Ammon's horn (tissue), 1 donor: ENCODE measurements around the gene KLHL34.

Source experiments
- DNase-seq: peaks from one replicate; pipeline ENCODE4 v3.0.0-alpha.2; 2016; ENCODE audit warnings: low spot score

The KLHL34 gene, protein sequence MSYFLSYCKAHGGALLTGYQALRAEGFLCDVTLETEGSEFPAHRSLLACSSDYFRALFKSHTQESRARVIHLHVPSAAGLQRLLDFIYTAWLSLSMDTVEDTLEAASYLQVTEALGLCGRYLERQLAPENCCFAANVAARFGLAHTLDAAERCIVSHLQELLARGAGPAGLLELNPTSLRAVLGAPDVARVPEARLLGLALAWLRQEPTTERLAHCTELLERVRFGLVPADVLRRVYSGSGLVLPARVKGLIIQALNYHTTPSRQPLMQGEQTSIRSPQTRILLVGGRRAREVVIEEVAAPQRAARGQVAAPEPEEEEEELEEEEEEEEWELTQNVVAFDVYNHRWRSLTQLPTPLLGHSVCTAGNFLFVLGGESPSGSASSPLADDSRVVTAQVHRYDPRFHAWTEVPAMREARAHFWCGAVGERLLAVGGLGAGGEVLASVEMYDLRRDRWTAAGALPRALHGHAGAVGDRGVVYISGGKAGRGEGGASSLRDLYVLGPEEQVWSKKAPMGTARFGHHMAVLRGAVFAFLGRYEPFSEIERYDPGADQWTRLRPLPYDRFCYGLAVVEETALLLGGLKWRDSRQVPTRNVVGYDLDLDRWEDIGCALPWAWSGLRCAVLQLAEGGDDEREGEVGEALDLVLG

DNA sequence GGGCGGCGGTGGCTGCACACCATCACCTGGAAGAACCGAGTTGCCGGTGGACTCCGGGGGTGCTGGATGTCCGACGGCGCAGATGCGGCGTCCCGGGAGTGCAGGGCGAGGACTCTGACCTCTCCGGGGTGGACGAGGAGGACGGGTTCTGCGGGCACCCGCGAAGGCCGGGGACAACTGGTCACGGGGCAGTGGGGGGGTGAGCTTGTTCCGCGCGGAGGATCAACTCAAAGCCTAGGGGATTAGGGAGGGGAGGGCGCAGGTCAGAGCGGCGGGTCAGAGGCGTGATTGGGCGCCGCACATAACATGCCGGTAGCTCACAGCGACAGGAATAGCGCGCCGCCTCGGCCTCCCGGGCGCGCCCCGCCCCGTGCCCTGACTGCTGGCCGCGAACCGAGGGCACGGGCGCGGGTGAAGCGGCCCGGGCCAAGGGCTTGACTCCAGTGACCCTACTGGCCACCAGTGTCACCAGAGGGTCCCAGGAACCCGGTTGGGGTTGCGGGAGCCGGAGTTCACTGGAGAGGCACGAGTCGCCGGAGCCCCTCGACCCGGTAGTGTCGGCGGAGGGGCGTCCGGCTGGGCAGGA lies at the start of gene KLHL34:
KLHL34 (minus strand) TSS at position 179 of the 586 bp plus-strand sequence. CDS start 542 bp downstream, outside the sequence.
- no peak for DNase-seq

DNA sequence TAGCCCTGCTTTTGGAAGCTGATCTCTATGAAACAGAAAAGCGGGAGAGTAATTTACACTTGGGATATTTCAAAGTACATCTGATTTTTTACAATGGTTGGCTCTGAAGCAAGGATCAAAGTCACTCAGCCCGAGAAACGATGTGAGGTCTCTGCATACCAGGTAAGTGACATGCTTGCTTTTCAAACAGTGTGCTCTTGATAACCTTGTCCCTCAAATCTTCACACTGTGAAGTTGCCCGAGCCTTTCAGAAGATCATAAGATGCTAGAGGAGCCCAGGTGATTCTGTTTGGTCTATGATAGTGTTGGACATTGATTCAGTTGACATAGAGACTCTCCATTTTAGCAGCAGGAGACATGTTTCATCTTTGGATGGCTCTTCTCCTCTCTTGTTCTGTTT lies 47.1 kb upstream of the KLHL34 start:
- no peak for DNase-seq

DNA sequence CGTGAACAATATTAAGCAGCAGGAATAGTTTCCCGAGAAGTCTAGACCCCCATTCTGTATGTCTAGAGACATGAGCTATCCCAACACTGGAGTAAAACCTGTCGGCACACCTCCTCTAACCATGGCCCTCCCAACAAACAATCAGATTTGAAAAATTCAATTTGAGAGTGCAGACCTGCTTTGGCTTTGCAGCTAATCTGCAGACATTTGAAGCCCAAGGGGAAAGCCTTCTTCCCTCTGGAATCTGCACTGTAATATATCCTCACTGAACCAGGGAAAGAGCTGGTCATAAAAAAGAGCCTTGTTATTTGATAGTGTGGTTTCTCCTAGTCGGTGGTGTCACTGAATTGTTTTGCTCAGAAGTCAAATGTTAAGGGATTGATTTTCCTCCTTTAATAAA lies 44.6 kb upstream of the KLHL34 start:
- no peak for DNase-seq

DNA sequence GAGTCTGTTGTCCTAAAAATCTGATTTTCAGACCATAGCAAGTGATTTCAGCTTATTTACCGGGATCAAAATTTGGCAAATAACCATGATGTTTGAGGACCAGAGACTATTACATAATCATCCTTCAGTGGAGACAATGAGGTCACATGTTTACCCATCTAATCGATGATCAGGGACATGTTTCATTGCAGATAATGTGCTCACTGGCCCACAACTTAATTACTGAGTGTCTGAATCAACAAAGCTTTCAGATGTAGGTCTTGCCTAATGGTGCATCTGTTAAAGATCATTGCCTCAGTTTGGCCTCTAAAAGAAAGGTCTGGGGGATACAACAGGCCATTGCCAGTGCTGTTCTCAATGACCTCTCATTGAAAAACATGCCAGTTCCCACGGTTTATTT lies 42.8 kb upstream of the KLHL34 start:
- DNase-seq, result no peak

DNA sequence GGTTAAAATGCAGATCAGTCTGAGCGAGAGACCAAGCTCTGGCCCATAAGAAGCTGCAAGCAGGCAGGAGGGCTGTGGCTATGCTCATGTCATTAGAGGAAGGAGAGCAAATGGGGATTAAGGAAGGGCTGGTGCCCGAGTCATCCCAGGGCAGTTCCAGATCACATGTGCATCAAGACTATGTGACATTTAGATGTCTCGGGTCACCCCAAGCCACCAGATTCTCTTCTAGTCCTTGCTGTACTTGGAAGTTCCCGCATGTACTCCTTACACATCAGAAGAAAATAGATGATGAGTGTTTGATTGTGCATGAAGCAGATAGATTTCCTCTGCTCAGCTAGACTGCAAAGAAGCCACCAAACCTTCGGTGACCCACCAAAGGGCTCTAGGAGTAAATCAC lies 42.1 kb upstream of the KLHL34 start:
- DNase-seq, result no peak

DNA sequence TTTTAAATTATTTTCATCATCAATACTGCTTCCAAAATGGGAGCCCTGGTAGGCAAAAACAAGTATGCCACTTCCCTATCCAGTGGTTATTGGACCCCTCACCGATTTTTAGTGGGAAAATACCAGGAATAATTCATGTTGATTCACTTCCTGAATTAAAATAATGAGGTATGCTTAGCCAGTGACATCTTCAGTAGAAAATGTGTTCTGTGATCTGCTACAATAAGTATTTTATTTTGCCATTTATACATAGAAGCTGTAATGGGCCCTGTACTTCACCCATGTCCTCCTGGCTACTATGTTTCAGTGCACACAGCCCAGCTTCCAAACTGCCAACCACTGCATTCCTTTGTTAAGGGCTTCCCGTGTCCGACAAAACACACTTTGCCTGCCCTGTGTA lies 41.0 kb upstream of the KLHL34 start:
- no peak for DNase-seq

DNA sequence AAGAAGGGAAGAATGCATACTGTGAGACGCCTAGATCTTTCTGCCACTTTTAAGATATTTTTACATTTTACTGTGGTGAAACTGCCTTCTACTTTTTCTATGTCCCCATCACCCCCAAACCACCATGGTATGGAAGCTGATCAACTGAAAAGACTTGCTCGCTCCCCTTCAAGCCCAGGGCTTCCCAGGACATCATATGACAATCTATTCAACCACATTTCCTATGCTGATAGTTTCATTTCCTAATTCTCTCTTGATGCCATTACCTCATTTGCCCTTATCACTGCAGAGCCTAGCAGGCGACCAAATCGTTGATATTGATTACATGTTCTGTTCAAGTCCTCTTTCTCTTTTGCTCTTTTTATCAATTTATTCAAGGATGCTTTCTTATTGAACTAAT lies 40.1 kb upstream of the KLHL34 start:
- peak; percentile 6 for DNase-seq

DNA sequence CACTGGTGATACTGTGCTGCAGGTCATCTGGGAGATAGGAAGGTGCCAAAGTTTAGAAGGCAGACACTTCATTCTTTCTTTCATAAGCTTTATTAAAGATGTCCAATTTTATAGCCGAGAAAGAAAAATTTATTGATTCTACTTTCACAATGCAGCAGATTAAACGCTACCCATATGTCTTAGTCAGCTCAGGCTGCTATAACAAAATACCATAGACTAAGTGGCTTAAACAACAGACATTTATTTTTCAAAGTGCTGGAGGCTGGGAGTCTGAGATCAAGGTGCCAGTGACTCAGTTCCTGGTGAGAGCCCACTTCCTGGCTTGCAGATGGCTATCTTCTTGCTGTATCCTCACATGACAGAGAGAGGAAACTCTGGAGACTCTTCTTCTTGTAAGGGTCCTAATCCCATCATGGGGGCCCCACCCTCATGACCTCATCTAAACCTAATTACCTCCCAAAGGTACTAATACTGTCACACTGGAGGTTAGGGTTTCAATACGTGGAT lies 33.4 kb upstream of the KLHL34 start:
- no peak for DNase-seq

DNA sequence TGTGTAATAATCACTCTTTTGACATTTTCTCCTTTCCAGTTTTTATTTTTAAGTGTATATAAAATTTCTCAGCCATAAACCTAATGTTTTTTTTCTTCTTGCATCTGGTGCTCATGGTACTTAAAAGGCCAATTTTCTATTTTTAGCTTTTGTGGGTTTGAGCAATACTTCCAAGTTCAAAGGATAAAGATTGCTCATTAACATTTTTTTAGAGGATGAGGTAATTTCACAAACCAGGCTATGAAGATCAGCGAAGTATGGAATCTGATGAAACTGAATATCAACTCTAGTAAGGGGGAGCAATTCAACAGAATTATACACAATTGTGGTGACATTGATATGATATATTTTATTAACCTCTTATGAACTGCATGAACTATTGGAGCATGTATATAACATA lies 25.8 kb upstream of the KLHL34 start:
- DNase-seq, result no peak

DNA sequence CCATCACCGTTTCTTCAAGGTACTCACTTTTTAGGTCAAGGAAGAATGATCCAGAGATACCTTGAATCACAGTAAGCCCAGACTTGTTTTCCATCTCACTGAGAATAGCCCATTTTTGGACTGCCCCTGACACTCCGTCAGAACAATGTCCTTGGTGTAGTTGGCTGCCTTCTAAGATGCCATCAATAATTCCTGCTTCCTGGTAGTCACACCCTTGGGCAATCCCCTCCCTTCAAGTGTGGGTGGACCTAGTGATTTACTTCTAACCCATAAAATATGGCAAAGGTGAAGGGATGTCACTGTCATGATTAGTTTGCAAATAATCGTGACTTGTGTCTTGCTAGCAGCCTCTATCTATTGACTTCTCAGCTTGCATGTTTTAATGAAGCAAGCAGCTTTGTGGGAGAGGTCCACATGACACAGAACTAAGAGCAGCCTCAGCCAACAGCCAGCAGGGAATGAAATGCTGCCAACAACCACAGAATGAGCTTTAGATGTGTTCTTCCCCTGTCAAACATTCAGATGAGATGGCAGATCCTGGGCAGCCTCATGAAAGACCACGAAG lies 20.0 kb upstream of the KLHL34 start:
- no peak for DNase-seq

DNA sequence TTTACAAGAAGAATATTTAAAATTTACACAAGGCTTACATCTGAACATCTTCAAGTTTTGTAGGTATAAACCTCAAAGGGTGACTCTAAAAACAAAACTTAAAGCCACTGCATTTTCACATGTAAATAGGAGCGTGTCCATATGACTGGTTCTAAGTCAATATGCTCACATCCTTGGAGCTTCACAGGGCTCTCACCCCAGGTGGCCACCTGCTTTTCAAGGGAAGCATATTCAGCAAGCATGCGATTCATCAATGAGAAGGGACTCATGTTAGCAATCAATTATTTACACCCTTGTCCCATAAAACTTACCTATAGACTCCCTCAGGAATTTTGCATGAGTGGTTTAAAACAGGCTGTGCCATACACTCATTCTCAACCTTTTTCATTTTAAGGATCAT lies 17.8 kb upstream of the KLHL34 start:
- DNase-seq, result no peak

DNA sequence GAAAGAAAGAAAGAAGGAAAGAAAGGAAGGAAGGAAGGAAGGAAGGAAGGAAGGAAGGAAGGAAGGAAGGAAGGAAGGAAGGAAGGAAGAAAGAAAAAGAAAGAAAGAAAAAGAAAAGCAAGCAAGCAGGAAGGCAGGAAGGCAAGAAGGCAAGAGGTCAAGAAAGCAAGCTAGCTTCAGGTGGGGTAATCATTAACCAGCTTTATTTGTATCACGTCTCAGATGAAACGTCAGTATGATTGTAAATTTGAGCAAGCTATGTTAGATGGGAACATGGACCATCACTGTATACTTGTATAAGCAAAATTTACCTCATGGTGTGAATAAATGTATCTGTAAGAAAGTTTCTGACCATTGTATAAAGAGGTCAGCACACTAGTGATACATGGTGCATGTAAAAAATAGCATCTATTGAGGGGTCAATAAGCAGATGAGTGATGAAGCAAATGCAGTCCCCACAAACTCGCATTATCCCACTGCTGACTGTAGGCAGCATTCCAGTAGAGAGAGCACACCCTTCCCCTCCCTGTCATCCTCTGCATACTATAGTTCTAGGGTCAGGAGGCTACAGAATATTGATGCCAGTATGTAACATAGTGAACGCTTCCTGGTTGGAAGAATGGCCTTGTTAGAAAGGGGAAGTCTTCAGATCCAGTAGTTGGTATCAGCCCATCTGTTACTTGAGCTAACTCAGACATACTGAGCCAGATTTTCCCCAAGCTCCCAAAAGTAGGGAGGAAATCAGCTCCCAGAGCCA lies 16.5 kb upstream of the KLHL34 start:
- DNase-seq, result no peak

DNA sequence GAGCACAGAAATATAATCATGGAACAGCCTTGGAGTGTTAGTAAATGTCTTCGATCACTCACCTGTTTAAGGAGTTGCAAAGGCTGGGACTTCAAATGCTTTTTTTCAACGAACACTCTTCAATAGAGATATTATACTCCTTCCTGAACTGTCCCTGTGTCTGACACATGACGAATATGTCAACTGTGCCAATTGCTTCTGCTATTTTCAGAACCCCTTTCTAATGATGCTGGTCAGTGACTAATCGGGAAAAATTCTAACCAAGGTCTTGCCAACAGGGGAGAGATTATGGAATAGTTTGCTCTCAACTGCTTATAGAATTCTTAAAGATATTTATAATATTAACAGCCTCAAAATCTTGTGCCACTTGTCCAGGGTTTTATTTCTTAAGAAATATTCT lies 8.5 kb upstream of the KLHL34 start:
- no peak for DNase-seq

DNA sequence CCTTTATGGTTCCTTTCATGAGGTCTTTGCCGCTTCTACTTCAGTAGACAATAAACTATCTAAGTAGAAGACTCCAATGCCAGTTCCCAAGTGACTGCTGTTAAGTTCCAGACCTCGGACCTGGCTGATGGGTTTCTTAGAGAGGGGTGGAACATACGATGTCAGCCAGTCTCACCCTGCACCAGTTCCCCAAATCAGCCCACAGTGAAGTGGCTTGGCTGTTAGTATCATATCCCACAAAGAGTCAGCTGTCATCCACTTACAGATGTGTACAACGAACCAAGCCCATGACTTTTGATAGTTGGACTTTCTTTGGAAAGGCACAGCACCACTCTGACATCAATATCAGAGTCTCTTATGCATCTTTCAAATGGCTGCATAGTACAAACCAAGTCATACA lies 8.1 kb upstream of the KLHL34 start:
- DNase-seq, result no peak

DNA sequence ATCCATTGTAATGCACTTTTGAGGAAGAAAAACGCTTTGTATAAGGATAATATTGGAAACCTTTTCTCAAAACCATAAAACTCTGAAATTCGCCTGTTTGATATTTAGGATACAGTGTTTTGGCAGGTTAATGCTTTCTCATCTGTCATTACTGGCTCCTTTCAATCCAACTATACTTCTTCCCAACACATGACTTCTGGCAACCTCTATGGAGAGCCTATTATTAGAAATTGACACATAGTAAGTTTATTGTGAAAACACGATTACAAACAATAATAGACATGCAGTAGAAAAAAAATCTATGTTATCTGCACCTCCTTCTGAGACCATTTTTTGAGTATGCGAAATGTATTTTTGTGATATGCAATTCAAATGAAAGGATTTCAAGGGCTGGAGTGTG lies 4.6 kb upstream of the KLHL34 start:
- DNase-seq, result no peak

DNA sequence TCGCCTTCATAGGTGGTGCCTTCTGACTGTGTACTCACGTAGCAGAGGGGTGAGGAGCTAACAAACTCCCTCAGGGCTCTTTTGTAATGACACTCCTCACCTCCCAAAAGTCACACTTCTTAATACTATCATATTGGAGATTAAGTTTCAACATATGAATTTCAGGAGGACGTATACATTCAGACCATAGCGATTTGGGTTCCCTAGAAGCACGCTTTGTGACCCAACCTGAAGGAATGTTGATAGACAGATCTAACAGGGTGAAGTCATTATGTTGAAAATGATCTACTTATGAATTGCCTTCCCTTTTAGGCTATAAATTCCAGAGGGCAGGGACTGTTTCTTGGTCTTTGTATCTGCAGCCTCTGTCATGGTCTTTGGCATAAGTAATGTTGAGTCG lies 3.2 kb upstream of the KLHL34 start:
- DNase-seq, result no peak

DNA sequence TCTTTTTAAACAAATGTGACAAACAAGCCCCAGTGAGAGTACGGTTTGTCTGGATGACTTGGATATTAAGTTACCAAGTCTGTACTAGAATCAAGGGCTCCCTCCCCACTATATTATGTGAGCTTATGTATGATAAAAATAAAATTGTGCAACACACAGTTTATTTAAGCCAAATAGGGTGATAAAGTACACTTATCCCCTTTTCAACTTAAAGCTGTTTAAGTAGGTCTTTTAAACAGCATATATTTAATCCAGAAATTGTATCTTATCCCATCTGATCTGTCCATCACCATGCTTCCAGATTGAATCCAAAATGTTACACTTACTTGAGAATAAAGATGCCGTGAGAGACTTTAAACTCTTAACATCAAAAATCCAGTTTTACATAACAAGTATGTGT lies 2.0 kb upstream of the KLHL34 start:
- no peak for DNase-seq

DNA sequence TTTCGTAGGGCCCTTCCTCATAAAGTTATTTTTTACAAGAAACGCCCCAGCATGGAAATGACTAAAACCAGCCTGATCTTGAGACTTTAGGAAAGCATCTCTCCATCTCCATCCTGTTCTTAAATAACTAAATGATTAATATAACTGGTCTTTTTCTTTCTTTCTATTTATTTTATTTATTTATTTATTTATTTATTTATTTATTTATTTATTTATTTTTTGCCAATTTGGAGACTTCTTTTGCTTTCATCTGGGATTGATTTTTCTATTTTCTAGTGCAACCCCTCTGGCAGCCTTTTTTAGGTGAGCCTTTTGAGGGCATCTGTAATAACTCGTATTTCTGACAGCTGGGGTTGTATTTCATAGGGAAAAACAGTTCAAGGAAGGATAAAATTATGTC lies 1.2 kb upstream of the KLHL34 start:
- DNase-seq, result no peak

DNA sequence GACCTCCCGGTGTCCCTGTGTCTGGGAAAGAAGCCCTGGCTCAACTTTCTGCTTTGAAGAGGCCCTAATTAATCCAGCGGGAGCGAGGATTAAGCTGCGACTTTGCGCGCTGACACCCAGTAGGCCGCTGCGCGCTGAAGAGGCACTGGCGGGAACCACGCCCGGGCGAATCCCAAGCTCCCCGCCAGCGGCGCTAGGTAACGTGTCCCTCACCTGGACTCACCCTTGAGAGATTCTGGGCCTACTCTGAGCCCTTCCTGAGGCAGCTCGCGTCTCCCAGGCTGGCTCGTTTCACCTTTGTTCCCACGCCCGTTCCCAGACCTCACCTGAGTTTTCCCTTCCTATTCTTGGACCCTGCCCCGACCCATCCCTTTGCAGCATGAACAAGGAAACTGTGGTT lies 616 bp upstream of the KLHL34 start:
- no peak for DNase-seq

DNA sequence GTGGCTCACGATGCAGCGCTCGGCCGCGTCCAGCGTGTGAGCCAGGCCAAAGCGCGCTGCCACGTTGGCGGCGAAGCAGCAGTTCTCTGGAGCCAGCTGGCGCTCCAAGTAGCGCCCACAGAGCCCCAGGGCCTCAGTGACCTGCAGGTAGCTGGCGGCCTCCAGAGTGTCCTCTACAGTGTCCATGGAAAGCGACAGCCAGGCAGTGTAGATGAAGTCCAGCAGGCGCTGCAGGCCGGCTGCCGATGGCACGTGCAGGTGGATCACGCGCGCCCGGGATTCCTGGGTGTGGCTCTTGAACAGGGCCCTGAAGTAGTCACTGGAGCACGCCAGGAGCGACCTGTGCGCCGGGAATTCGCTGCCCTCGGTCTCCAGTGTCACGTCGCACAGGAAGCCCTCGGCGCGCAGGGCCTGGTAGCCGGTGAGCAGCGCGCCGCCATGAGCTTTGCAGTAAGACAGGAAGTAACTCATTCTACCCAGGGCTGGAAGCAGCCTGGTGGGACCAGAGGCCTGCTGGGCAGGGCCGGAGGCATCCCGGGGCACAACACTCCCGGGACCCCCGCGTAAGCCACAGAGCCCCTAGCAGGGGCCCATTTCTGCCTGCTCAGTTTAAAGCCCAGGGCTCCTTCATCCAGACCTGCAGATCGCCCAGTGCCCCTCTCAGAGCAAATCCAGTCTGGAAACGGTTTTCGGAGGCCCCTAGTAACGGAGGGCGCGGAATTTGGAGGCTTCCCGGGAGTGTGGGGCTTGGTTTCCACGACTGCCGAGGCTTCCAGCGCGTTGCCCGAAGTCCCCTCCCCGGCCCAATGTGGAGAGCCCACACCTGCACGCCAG lies 595 bp downstream of the KLHL34 start:
- no peak for DNase-seq

DNA sequence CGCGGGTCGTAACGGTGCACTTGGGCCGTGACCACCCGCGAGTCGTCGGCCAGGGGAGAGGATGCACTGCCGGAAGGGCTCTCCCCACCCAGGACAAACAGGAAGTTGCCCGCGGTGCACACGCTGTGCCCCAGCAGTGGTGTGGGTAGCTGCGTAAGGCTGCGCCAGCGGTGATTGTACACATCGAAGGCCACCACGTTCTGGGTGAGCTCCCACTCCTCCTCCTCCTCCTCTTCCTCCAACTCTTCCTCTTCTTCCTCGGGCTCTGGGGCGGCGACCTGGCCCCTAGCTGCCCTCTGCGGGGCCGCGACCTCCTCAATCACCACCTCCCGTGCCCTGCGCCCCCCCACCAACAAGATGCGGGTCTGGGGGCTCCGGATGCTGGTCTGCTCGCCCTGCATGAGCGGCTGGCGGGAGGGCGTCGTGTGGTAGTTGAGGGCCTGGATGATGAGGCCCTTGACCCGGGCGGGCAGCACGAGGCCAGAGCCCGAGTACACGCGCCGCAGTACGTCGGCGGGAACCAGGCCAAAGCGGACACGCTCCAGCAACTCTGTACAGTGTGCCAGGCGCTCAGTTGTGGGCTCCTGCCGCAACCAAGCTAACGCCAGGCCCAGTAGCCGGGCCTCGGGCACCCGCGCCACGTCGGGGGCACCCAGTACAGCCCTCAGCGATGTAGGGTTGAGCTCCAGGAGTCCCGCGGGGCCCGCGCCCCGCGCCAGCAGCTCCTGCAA lies 1.4 kb downstream of the KLHL34 start:
- no peak for DNase-seq
